Endothelial cell of umbilical vein (primary cell): ENCODE measurements around the gene HTR3E. TPM values are rescaled to one million over a fixed set of nuclear protein-coding genes. Genes with fewer than 3 reads are reported as not detected.

Source experiments
- BruUV-seq: library from RNA; stranded (reverse); fragments of 400-500 nt; replicated peaks from 2 replicates; lab custom pipeline; 2021; lab: Mats Ljungman, UMichigan
- CTCF ChIA-PET: fragments of 300-600, 350-600 bp; sonication (Branson Sonifier 250); formaldehyde crosslinking; loops from one replicate; lab custom pipeline; 2021; ENCODE audit warnings: antibody characterized with exemption, inconsistent platforms; lab: Charles Lee
- POLR2A ChIA-PET: fragments of 300-600, 350-600 bp; sonication (Branson Sonifier 250); formaldehyde crosslinking; loops from one replicate; lab custom pipeline; 2021; ENCODE audit warnings: antibody characterized with exemption, inconsistent platforms; lab: Charles Lee
- DNase-seq: peaks from one replicate; pipeline ENCODE4 v3.0.0-alpha.2; 2011; ENCODE audit warnings: low read depth, low spot score
- FAIRE-seq: peaks from 2 replicates; lab custom pipeline; 2011; peaks lifted over from hg19 to GRCh38; lab: Jason Lieb, UNC
- H2AFZ ChIP-seq: 2 replicates; pipeline ENCODE4 v1.6.0; 2012; ENCODE audit warnings: low read depth, low read length, control low read depth, inconsistent platforms
- H3K27ac ChIP-seq: 2 replicates; pipeline ENCODE4 v1.5.1; 2011; ENCODE audit warnings: low read depth, mild to moderate bottlenecking, control low read depth, low read length, moderate library complexity; ENCODE audit not compliant: insufficient read depth
- H3K27me3 ChIP-seq, 2 experiments: 2 replicates each; pipeline versions ENCODE4 v1.6.0 to v1.6.1; 2011; ENCODE audit warnings: low read length in 2 of 2, mixed read lengths in 1 of 2; ENCODE audit not compliant: control insufficient read depth in 2 of 2, insufficient read depth in 2 of 2
- H3K36me3 ChIP-seq, 2 experiments: 2 replicates in 1 of 2; 3 replicates in 1 of 2; pipeline ENCODE4 v1.5.1; 2011; ENCODE audit warnings: low read length in 2 of 2, mild to moderate bottlenecking in 1 of 2, moderate library complexity in 1 of 2; ENCODE audit not compliant: control insufficient read depth in 2 of 2, insufficient read depth in 2 of 2; ENCODE audit errors: extremely low read depth in 1 of 2
- H3K4me1 ChIP-seq: 3 replicates; pipeline ENCODE4 v1.5.1; 2011; ENCODE audit warnings: mild to moderate bottlenecking, low read length; ENCODE audit not compliant: control insufficient read depth, insufficient read depth; ENCODE audit errors: extremely low read depth
- H3K4me2 ChIP-seq: 2 replicates; pipeline ENCODE4 v1.6.1; 2011; ENCODE audit warnings: low read length, control low read depth, mixed read lengths; ENCODE audit not compliant: insufficient read depth
- H3K4me3 ChIP-seq, 3 experiments: fragments of 200-600 bp in 1 of 3; sonication (generic), shearing (Covaris generic) in 1 of 3; replicated peaks in 1 of 3; 2 replicates each; pipeline ENCODE4 v1.5.1; 2011 to 2016; ENCODE audit warnings: control low read depth in 3 of 3, low read length in 3 of 3, mild to moderate bottlenecking in 2 of 3, inconsistent platforms in 1 of 3, low read depth in 1 of 3, moderate library complexity in 1 of 3; ENCODE audit not compliant: insufficient read depth in 1 of 3
- H3K79me2 ChIP-seq: 2 replicates; pipeline ENCODE4 v1.6.0; 2012; ENCODE audit warnings: low read length, inconsistent platforms; ENCODE audit not compliant: control insufficient read depth, insufficient read depth
- H3K9ac ChIP-seq: replicated peaks from 2 replicates; pipeline ENCODE3; 2011; ENCODE audit warnings: low read length, control low read depth; ENCODE audit not compliant: insufficient read depth; ENCODE audit errors: extremely low read depth
- H3K9me1 ChIP-seq: replicated peaks from 3 replicates; pipeline ENCODE4 v1.6.0; 2011; ENCODE audit warnings: mild to moderate bottlenecking, low read length; ENCODE audit not compliant: control insufficient read depth, insufficient read depth; ENCODE audit errors: extremely low read depth
- H3K9me3 ChIP-seq: replicated peaks from 2 replicates; pipeline ENCODE4 v1.5.1; 2012; ENCODE audit warnings: low read length, inconsistent platforms; ENCODE audit not compliant: control insufficient read depth, insufficient read depth
- H4K20me1 ChIP-seq: replicated peaks from 2 replicates; pipeline ENCODE3; 2011; ENCODE audit warnings: mild to moderate bottlenecking, low read length; ENCODE audit not compliant: control insufficient read depth, insufficient read depth; ENCODE audit errors: extremely low read depth
- EZH2 ChIP-seq: IDR thresholded peaks from 2 replicates; pipeline ENCODE4 v1.6.1; 2012; ENCODE audit warnings: borderline replicate concordance, low read depth, mild to moderate bottlenecking, moderate library complexity, low read length, inconsistent platforms; ENCODE audit not compliant: severe bottlenecking
- FOS ChIP-seq: IDR thresholded peaks from 2 replicates; pipeline ENCODE4 v1.6.1; 2011; ENCODE audit warnings: mild to moderate bottlenecking, low read length, moderate library complexity, borderline replicate concordance; ENCODE audit not compliant: insufficient read depth
- GATA2 ChIP-seq: IDR thresholded peaks from 2 replicates; pipeline ENCODE4 v1.7.0; 2011; ENCODE audit warnings: low read depth, mild to moderate bottlenecking, moderate library complexity, mixed read lengths, low read length; ENCODE audit not compliant: insufficient read length, insufficient read depth
- JUN ChIP-seq: IDR thresholded peaks from 2 replicates; pipeline ENCODE4 v1.6.1; 2011; ENCODE audit warnings: borderline replicate concordance, low read depth; ENCODE audit not compliant: insufficient read length, insufficient read depth
- MYC ChIP-seq: IDR thresholded peaks from one replicate; pipeline ENCODE4 v1.6.1; 2011; ENCODE audit warnings: mild to moderate bottlenecking, low read depth, low read length
- POLR2A ChIP-seq: IDR thresholded peaks from 2 replicates; pipeline ENCODE4 v1.6.1; 2012; ENCODE audit warnings: low read depth, mild to moderate bottlenecking, control low read depth, low read length
- POLR2AphosphoS5 ChIP-seq: IDR thresholded peaks from 2 replicates; pipeline ENCODE4 v1.6.1; 2012; ENCODE audit warnings: low read depth, mild to moderate bottlenecking, control low read depth, low read length, moderate library complexity; ENCODE audit not compliant: insufficient read depth
- dilution Hi-C: fragments of 300-500 bp; cut with MboI; formaldehyde crosslinking; loops from one replicate; pipeline ENCODE4 v1.15.0; 2019; ENCODE audit warnings: low sequenced_read_pairs; ENCODE audit not compliant: extremely low pct_ligation_motif_present
- intact Hi-C: fragments of 100-400 bp; cut with micrococcal nuclease; formaldehyde crosslinking; loops from one replicate; pipeline ENCODE4 v1.10.0; 2022
- polyA plus RNA-seq, 4 experiments: library from polyadenylated mRNA; depleted of rRNA in 3 of 4; stranded (reverse) in 3 of 4; unstranded in 1 of 4; fragments of >200 nt; gene quantifications; 2 replicates each; pipeline versions ENCODE4 v1.2.1 to v1.2.3, GENCODE V29; 2011 to 2012; ENCODE audit warnings: missing spikeins in 1 of 4
- total RNA-seq: library from RNA; stranded (reverse); gene quantifications from 2 replicates; pipeline ENCODE4 v1.2.3, GENCODE V29; 2021
- TF ChIP-seq, protein P1 (sequence below): IDR thresholded peaks from 2 replicates; pipeline ENCODE4 v1.6.1; 2011; ENCODE audit not compliant: insufficient read depth, insufficient read length
- TF ChIP-seq, protein P2 (sequence below), 2 donors: IDR thresholded peaks; 1 replicate in 1 of 2; 2 replicates in 1 of 2; pipeline ENCODE4 v1.5.1; 2011; ENCODE audit warnings: low read length in 2 of 2, mild to moderate bottlenecking in 2 of 2, moderate library complexity in 2 of 2, control low read depth in 1 of 2, inconsistent platforms in 1 of 2, low read depth in 1 of 2; ENCODE audit not compliant: insufficient read depth in 1 of 2; ENCODE audit errors: extremely low read depth in 1 of 2

Gene HTR3E
- total and polyA plus RNA-seq, 2 donors (not counting 3 experiments of a cell fraction or from before 2014, with no cell fraction given), result not detected

DNA sequence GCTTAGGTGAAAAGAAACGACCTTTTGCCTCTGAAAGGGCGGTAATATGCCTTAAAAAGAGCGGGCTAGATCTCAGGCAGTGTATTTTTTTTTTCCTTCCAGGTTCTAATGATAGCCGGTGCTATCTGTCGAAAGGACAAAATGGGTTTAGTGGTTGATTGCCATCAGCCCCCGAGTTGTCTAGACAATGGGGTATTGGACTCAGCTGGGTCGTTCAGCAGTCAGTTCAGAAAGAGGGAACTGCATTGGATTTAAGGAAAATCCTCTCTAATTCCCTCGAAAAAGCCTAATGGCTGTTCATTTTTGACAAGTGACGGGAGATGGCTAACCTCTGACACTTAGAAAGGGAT, 39.0 kb downstream of the HTR3E start:
- Histone ChIP-seq H3K4me2 (peak overlapping the region; percentile 94), H3K9me3 (no peaks in the 10 kb centered on the region), H3K79me2 (peaks cover 31% of the 10 kb centered on the region), H3K9ac (peak overlapping the region; percentile 87), H3K36me3 (peaks cover 8 to 10% of the 10 kb centered on the region in 2 experiments), H2AFZ (peak overlapping the region; percentile 49), H3K4me3 (peak overlapping the region; percentile 67 to 92 (median 90)), H3K4me1 (peaks cover 27% of the 10 kb centered on the region), H3K27ac (peak overlapping the region; percentile 56), H3K27me3 (no peaks in the 10 kb centered on the region), H3K9me1 (no peaks in the 10 kb centered on the region), H4K20me1 (no peaks in the 10 kb centered on the region)
- FAIRE-seq, result no peak
- no TSS peak for BruUV-seq
- no peak for DNase-seq
- CTCF ChIA-PET, result interaction anchor here (1.0 to 2.9 kb wide), 10 partner anchors 9 to 251 kb away, joined by 3 to 18 read pairs (median 5); partner anchors contain the start of genes DVL3 and PARL
- dilution Hi-C loops, result no loop called here
- POLR2A ChIA-PET, result no interaction called here
- intact Hi-C loops, result loop anchor here (1.0 to 2.0 kb wide), 6 partner anchors 19 to 241 kb away; partner anchors contain the start of genes ABCC5, ABCF3 and DVL3
- TF ChIP-seq, protein P1, sequence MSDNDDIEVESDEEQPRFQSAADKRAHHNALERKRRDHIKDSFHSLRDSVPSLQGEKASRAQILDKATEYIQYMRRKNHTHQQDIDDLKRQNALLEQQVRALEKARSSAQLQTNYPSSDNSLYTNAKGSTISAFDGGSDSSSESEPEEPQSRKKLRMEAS, result no peak
- no peak for TF ChIP-seq POLR2A
- TF ChIP-seq POLR2AphosphoS5, result no peak
- no peak for TF ChIP-seq MYC
- TF ChIP-seq EZH2, result no peak
- TF ChIP-seq, protein P2, sequence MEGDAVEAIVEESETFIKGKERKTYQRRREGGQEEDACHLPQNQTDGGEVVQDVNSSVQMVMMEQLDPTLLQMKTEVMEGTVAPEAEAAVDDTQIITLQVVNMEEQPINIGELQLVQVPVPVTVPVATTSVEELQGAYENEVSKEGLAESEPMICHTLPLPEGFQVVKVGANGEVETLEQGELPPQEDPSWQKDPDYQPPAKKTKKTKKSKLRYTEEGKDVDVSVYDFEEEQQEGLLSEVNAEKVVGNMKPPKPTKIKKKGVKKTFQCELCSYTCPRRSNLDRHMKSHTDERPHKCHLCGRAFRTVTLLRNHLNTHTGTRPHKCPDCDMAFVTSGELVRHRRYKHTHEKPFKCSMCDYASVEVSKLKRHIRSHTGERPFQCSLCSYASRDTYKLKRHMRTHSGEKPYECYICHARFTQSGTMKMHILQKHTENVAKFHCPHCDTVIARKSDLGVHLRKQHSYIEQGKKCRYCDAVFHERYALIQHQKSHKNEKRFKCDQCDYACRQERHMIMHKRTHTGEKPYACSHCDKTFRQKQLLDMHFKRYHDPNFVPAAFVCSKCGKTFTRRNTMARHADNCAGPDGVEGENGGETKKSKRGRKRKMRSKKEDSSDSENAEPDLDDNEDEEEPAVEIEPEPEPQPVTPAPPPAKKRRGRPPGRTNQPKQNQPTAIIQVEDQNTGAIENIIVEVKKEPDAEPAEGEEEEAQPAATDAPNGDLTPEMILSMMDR (IDR thresholded peaks at IDR 0.05; ENCODE audit: extremely low read depth in 1 of 2, insufficient read depth in 1 of 2, low read depth in 1 of 2, low read length in 2 of 2), result no peak
- TF ChIP-seq GATA2, result no peak
- no peak for TF ChIP-seq JUN
- no peak for TF ChIP-seq FOS
